ENCODE results near the gene MAPRE2.

MAPRE2 gene

GRCh38 chr18:35032113-35032512 lies 9.1 kb upstream of the MAPRE2 start:
- DNase-seq (ENCODE audit: low read depth in 2 of 2, low spot score in 1 of 2): no peak

GRCh38 chr18:35038029-35038428 lies 3.2 kb upstream of the MAPRE2 start:
- no peak for DNase-seq (ENCODE audit: low read depth in 2 of 2, low spot score in 1 of 2)

GRCh38 chr18:35038881-35039491 lies 2.2 kb upstream of the MAPRE2 start:
- DNase-seq (ENCODE audit: low read depth in 2 of 2, low spot score in 1 of 2): no peak

DNA sequence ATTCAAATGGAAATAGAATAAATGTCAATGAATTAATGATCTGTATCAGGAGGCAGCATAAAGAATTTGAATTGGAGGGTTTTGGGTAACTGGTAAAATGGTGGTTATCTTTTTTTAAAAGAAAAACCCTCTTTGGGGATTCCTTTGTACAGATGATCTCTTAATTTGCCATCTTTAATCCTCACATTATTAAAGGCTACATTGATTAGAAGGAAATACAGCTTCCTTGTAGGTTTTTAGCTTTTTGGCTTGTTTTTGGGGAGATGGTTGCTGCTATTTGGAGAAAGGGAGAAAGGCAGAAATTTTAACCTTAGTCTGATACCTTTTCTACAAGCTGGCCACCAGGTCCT lies 600 bp upstream of the MAPRE2 start:
- DNase-seq (ENCODE audit: low read depth in 2 of 2, low spot score in 1 of 2): no peak

DNA sequence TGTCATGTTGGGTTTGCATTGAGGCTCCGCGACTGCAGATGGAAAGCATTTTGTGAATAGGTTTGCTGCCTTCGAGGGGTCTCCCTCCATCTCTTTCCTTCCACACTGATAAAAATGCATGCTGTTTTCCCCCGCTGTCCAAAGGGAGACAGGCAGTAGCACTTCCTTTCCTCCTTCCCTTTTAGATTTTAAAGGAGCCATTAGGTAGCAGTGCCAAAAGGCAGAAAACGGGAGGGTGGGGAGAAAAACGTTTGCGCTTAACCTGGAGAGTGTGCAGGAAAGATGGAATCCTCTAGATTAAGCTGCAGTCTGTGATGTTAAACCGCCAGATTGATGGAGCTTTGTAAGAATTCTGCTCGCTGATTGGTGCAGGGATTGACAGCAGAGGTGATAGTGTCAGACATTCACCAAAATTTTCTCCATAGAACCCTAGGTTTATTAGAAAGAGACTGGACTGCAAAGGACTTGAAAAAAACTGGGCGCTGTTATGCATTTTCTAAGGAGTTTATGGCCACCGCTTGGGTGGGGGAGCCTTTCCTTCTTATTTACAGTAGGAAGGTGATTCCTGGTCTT lies 688 bp downstream of the MAPRE2 start:
- DNase-seq (ENCODE audit: low read depth in 2 of 2, low spot score in 1 of 2): no peak

DNA sequence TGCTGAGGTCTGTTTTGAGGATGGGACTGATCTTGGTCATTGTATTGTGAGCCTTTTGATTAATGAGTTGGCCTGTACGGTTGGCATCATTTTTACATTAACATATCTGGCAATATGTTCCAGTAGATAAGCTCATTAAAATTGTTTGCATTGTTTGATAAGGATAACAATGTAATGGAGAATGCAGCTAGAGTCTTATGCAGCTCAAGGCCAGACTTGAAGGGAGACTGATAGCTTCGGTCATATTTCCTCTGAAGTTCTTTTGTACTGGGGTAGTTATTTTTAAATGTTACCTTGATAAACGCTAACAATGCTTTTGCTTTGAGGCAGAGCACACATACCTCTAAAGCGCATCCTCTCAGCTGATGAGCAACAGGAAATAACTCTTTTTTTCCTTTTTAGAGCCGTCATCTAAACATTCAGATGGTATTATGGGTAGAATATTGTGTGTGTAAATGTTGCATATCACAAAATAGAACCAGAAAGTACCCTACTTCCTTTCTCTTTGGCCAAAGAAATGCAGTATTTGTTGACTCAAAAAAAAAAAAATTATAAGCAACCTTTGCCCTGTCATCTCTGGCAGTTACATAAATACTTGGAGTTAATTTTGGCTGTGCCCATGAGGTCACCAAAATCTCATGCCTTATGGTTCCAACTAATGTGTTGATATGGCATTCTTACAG lies 1.3 kb downstream of the MAPRE2 start:
- no peak for DNase-seq (ENCODE audit: low read depth in 2 of 2, low spot score in 1 of 2)

GRCh38 chr18:35043207-35043606 lies 2.0 kb downstream of the MAPRE2 start:
- DNase-seq (ENCODE audit: low read depth in 2 of 2, low spot score in 1 of 2): no peak

DNA sequence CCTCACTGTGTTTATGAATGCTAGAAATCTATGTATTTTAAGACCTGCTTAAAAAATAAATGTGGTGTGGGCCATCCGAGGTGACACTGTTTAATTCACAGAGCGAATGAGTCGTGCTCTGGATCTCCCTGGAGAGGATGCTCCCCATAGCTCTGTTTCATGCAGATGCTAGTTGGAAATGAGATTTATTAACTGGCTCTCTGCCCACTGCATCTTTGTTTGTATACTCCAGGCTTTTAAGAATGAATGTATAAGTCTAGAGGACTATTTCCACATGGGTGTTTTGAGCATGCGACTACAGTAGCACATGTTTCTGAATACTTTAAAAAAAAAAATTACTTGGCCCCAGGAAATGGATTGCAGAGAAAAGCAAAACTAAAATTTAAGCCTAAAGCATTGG lies 3.9 kb downstream of the MAPRE2 start:
- no peak for DNase-seq (ENCODE audit: low read depth in 2 of 2, low spot score in 1 of 2)

DNA sequence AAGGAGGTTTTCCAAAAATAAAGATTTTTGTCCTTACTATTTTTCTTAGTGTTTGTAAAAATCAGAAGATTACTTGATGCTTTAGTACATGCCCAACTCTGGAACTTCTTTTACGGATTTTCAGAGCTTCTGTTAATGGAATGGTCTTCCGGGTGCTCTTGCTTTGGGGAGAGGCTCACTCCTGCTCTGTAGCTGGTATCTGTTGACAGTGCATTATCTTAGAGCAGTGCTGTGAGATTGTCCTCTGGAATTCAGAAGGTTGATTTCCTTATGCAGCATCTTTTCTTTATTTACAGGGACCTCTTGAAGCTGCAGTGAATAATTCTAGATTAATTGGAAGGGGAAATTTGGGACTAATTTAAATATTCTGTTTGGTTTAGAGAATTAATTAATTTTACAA lies 4.6 kb downstream of the MAPRE2 start:
- DNase-seq (ENCODE audit: low read depth in 2 of 2, low spot score in 1 of 2): no peak

DNA sequence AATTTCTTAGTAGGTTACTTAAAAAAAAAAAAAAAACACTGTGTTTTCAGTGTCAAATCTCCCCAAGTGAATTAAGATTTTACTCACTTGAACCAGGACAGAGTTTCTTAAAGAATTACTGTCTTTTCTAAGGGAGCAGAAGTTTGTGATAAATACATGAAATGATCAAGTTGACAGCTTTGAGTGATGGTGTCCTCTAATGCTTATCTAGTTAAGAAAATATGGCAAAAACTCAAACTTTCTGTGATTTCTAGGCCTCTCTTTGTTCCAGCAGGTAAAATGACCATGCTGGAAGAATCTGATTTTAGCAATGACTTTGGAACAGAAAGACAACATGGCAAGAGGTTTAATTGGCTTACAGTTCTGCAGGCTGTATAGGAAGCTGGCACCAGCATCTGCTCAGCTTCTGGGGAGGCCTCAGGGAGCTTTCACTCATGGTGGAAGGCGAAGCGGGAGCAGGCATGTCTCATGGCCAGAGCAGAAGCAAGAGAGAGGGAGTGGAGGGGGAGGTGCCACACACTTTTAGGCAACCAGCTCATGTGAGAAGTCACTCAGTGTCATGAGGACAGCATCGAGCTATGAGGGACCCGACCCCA lies 6.6 kb downstream of the MAPRE2 start:
- DNase-seq (ENCODE audit: low read depth in 2 of 2, low spot score in 1 of 2): no peak

DNA sequence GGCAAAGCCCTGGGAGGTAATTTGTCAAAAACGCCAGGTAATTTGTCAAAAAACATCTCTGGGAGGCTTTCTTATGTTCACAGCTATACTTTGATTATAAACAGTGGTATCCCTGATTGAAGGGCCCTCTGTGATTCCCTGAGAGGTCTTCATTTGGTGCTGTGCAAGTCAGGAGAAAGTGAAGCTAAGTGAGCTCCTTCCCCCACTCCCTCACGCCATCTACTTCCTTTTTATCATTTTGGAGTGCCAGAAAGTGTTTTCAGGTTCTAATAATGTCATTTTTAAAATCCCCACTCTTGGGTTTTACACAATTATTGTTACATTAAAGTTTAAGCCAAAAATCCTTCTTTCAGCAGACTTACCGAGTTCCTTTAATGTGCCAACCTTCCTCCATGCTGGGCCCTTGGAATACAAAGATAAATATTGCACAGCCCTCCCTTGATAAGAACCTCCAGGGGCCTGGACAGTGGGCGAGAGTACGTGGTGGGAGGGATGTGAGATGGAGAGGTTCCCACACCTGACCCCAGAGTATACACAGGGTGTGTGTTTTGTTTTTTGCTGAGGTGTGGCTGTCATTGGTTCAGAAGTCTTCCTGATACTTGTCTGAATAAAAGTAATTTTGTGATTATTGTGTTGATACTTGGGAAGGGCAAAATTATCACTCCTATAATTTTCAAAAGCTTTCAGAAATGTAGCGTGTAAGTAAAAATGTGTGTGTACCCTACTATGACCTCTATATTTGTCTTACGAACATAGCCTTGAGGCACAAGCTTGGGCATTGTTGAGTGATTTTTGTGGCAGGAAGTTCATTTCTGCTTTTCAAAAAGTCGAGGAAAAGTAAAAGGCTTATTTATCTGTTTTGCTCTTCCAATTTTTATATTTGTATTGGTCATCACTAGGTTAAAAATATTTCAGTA lies 8.2 kb downstream of the MAPRE2 start:
- no peak for DNase-seq (ENCODE audit: low read depth in 2 of 2, low spot score in 1 of 2)

- DNase-seq (ENCODE audit: low read depth in 2 of 2, low spot score in 1 of 2): no peak
Measured at GRCh38 chr18:35050028-35050546, 8.9 kb downstream of the MAPRE2 start.

GRCh38 chr18:35050705-35051195 lies 9.5 kb downstream of the MAPRE2 start:
- DNase-seq (ENCODE audit: low read depth in 2 of 2, low spot score in 1 of 2): no peak

GRCh38 chr18:35051641-35052377 lies 10.6 kb downstream of the MAPRE2 start:
- no peak for DNase-seq (ENCODE audit: low read depth in 2 of 2, low spot score in 1 of 2)

DNA sequence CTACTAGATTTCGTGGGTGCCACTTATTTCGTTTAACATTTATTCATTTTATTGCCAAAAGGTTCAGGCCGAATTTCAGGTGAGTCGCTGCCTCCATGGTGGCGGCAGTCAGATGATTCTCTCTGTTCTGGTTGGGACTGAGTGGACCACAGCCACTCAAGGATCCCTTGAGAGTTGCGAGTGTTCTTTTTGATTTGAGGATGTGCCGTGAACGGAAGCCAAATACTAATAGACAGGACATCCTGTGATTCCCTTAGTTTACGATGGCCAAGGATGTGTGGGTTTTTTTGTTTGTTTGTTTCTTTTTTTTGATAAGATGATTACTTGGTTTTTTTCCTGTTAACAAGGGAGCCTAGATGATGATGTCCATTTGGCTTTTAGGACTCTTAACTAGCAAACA lies 13.2 kb downstream of the MAPRE2 start:
- no peak for DNase-seq (ENCODE audit: low read depth in 2 of 2, low spot score in 1 of 2)

DNA sequence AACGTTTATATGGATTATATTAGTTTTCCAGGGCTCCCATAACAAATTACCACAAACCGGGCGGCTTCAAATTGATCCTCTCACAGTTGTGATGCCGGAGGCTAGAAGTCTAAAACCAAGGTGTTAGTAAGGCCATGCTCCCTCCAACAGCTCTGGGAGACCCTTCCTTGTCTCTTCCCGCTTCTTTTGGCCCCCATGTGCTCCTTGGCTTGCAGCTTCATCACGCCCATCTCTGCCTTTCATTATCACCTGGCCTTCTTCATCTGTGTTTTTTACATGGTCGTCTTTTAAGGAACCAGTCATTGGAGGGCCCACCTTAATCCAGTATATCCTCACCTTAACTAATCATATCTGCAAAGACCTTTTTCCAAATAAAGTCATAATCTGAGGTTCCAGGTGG lies 13.9 kb downstream of the MAPRE2 start:
- DNase-seq (ENCODE audit: low read depth in 2 of 2, low spot score in 1 of 2): no peak

DNA sequence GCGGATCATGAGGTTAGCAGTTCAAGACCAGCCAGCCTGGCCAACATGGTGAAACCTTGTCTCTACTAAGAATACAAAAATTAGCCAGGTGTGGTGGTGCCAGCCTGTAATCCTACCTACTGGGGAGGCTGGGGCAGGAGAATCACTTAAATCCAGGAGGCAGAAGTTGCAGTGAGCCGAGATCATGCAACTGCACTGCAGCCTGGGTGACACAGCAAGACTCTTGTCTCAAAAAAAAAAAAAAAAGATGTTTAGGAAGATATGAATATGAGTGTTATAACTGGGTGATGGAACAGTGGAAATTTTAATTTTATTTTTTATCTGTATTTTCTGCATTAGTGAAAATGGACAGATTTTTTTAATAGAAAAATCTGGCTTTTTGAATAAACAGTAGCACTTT lies 14.5 kb downstream of the MAPRE2 start:
- DNase-seq (ENCODE audit: low read depth in 2 of 2, low spot score in 1 of 2): no peak

GRCh38 chr18:35059280-35059927 lies 18.2 kb downstream of the MAPRE2 start:
- no peak for DNase-seq (ENCODE audit: low read depth in 2 of 2, low spot score in 1 of 2)

- DNase-seq (ENCODE audit: low read depth in 2 of 2, low spot score in 1 of 2): no peak
Measured at GRCh38 chr18:35060122-35060815, 19.1 kb downstream of the MAPRE2 start.
